Spleen (tissue), 11 donors: ENCODE data around the gene PIBF1. TPM values are rescaled to one million over a fixed set of nuclear protein-coding genes. Genes with fewer than 3 reads are reported as not detected.

Experiments
- DNase-seq: peaks from one replicate; pipeline ENCODE4 v3.0.0-alpha.2; 2020
- H3K27ac ChIP-seq, 8 donors: fragments of 200-600 bp; sonication (generic) in 7 of 8; 1 replicate in 4 of 8; 2 replicates in 4 of 8; pipeline versions ENCODE4 v1.5.0 to v1.8.0; 2016 to 2021; ENCODE audit warnings: inconsistent platforms in 4 of 8, mild to moderate bottlenecking in 4 of 8, moderate library complexity in 1 of 8
- H3K27me3 ChIP-seq, 7 donors: fragments of 200-600 bp; sonication (generic) in 6 of 7; replicated peaks in 1 of 7; 1 replicate in 4 of 7; 2 replicates in 3 of 7; pipeline versions ENCODE4 v1.5.0 to v1.8.0; 2016 to 2021; ENCODE audit warnings: inconsistent platforms in 3 of 7, mild to moderate bottlenecking in 1 of 7
- H3K36me3 ChIP-seq, 6 donors: fragments of 200-600 bp; sonication (generic) in 5 of 6; 1 replicate in 4 of 6; 2 replicates in 2 of 6; pipeline versions ENCODE4 v1.5.0 to v1.8.0; 2016 to 2021; ENCODE audit warnings: inconsistent platforms in 2 of 6
- H3K4me1 ChIP-seq, 6 donors: fragments of 200-600 bp; sonication (generic) in 5 of 6; 1 replicate in 3 of 6; 2 replicates in 3 of 6; pipeline versions ENCODE4 v1.5.0 to v1.8.0; 2016 to 2021; ENCODE audit warnings: inconsistent platforms in 3 of 6
- H3K4me3 ChIP-seq, 8 donors: fragments of 200-600 bp; sonication (generic) in 7 of 8; 1 replicate in 4 of 8; 2 replicates in 4 of 8; pipeline versions ENCODE4 v1.5.0 to v1.8.0; 2016 to 2021; ENCODE audit warnings: inconsistent platforms in 4 of 8, mild to moderate bottlenecking in 4 of 8, moderate library complexity in 2 of 8
- H3K9me3 ChIP-seq, 8 donors: fragments of 200-600 bp; sonication (generic) in 7 of 8; 1 replicate in 4 of 8; 2 replicates in 4 of 8; pipeline versions ENCODE4 v1.5.0 to v1.8.0; 2016 to 2021; ENCODE audit warnings: inconsistent platforms in 4 of 8
- POLR2A ChIP-seq, 3 donors: fragments of 450-650 bp; IDR thresholded peaks; one replicate each; pipeline ENCODE4 v1.5.1; 2017; ENCODE audit warnings: antibody characterized with exemption in 3 of 3, mild to moderate bottlenecking in 1 of 3
- POLR2AphosphoS5 ChIP-seq, 3 donors: sonication (generic); formaldehyde crosslinking; IDR thresholded peaks; one replicate each; pipeline ENCODE4 v1.5.1; 2017; ENCODE audit warnings: antibody characterized with exemption in 3 of 3
- WGBS, 5 donors: extraction: QIAGEN DNeasy Blood & Tissue Kit in 3 of 5; methylation state at CpG; one replicate each; pipeline versions ENCODE4 v1.1.5 to v1.1.7; 2013 to 2018; 5-methylcytosine and 5-hydroxymethylcytosine counted together
- intact Hi-C: fragments of 100-400 bp; cut with DNase I; formaldehyde crosslinking; loops from one replicate; pipeline ENCODE4 v1.15.0; 2023; ENCODE audit warnings: low total_unique reads
- polyA plus RNA-seq, 3 donors: library from polyadenylated mRNA; stranded (reverse); fragments of 200-250 nt; gene quantifications; one replicate each; pipeline ENCODE4 v1.2.1, GENCODE V29; 2013
- small RNA-seq, 4 donors: library from RNA; depleted of rRNA; stranded (forward); fragments of <200 nt; gene quantifications; one replicate each; pipeline ENCODE3, GENCODE V24; 2016
- total RNA-seq, 7 donors: library from RNA; depleted of rRNA in 3 of 7; stranded (reverse); fragments of >200 nt in 3 of 7; fragmentation: NEBNext Ultra II Directional in 4 of 7; extraction: Animal tissue kit (Norgen Biotek cat#: 25700) in 4 of 7; gene quantifications; one replicate each; pipeline versions ENCODE4 v1.1.0 to v1.2.1, GENCODE V29; 2016 to 2021
- TF ChIP-seq, protein P1 (sequence below), 11 experiments: fragments of 200-600 bp in 7 of 11; fragments of 450-650 bp in 4 of 11; sonication (generic) in 4 of 11; IDR thresholded peaks in 8 of 11; conservative IDR thresholded peaks in 3 of 11; 1 replicate in 7 of 11; 2 replicates in 4 of 11; pipeline versions ENCODE4 v1.4.0 to v1.8.0; 2016 to 2021; ENCODE audit warnings: antibody characterized with exemption in 11 of 11, inconsistent platforms in 4 of 11, mild to moderate bottlenecking in 1 of 11
- donor health status: healthy with polysubstance abuse.
- donor health status: DM: no; HTN: no; CAD: no; lungs with moderate emphysema.
- donor health status: DM: no; HTN: no; CAD: no.
- donor health status: Bipolar disorder and iron deficiency.
- donor health status: healthy.
- donor health status: DM: no; HTN: no; CAD: no.
- donor health status: DM: yes; HTN: yes; CAD: no.

The PIBF1 gene
- total and polyA plus RNA-seq, 10 donors: 11.0 to 35.6 (median 27.9) TPM

GRCh38 chr13:73063166-73063565 lies 281.2 kb downstream of the PIBF1 start:
- WGBS, 5 donors: 84 to 95% (median 91%) methylated on average over 3 of the region's 3 CpGs
- H3K36me3 ChIP-seq: peaks cover 0 to 32% (median 0%) of the 10 kb centered on the region in 6 donors
- no peak for TF ChIP-seq POLR2A (IDR thresholded peaks at IDR 0.05)
- TF ChIP-seq POLR2AphosphoS5 (IDR thresholded peaks at IDR 0.05): no peak
- TF ChIP-seq, protein P1, sequence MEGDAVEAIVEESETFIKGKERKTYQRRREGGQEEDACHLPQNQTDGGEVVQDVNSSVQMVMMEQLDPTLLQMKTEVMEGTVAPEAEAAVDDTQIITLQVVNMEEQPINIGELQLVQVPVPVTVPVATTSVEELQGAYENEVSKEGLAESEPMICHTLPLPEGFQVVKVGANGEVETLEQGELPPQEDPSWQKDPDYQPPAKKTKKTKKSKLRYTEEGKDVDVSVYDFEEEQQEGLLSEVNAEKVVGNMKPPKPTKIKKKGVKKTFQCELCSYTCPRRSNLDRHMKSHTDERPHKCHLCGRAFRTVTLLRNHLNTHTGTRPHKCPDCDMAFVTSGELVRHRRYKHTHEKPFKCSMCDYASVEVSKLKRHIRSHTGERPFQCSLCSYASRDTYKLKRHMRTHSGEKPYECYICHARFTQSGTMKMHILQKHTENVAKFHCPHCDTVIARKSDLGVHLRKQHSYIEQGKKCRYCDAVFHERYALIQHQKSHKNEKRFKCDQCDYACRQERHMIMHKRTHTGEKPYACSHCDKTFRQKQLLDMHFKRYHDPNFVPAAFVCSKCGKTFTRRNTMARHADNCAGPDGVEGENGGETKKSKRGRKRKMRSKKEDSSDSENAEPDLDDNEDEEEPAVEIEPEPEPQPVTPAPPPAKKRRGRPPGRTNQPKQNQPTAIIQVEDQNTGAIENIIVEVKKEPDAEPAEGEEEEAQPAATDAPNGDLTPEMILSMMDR (IDR thresholded peaks at IDR 0.05 in 8 of 11, conservative IDR thresholded peaks at IDR 0.05 in 3 of 11): no peak
- no peak for DNase-seq
- H3K4me3 ChIP-seq: no peak overlapping the region
- H3K27ac ChIP-seq: no peak overlapping the region
- H3K9me3 ChIP-seq: no peaks in the 10 kb centered on the region
- H3K27me3 ChIP-seq: peaks cover 0 to 25% (median 0%) of the 10 kb centered on the region in 7 donors
- intact Hi-C loops: no loop called here
- H3K4me1 ChIP-seq: peaks cover 4 to 33% (median 18%) of the 10 kb centered on the region in 6 donors

DNA sequence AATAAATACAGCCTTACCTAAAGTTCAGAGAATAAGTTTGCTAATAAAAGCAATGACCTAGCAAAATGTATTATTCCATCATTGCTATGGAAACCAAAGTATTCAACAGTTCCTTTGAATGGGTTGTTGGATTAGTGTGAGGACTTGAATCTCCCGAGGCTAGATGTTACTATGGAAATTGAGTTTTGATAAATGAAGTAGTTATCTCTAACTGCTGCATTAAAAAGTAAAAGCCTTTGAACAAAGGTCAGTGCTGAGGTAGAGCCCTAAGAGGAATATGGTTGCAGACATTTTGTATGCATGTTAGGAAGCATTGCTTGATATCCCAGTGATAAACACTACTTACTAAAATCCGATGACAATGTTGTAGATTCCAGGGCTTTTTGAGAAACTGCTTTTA lies 283.1 kb downstream of the PIBF1 start:
- Histone ChIP-seq H3K27me3 (peaks cover 0 to 8% (median 0%) of the 10 kb centered on the region in 7 donors), H3K4me1 (peaks cover under 1 to 15% (median 7%) of the 10 kb centered on the region in 6 donors), H3K9me3 (no peaks in the 10 kb centered on the region), H3K4me3 (no peak overlapping the region), H3K36me3 (peaks cover 0 to 36% (median 0%) of the 10 kb centered on the region in 6 donors), H3K27ac (no peak overlapping the region)
- intact Hi-C loops: no loop called here
- 72 to 80% (median 74%) methylated on average over 2 of the region's 2 CpGs for WGBS, 5 donors
- TF ChIP-seq POLR2A (IDR thresholded peaks at IDR 0.05) (no peak), POLR2AphosphoS5 (IDR thresholded peaks at IDR 0.05) (no peak)
- TF ChIP-seq, protein P1 (IDR thresholded peaks at IDR 0.05 in 8 of 11, conservative IDR thresholded peaks at IDR 0.05 in 3 of 11): no peak
- DNase-seq: no peak

DNA sequence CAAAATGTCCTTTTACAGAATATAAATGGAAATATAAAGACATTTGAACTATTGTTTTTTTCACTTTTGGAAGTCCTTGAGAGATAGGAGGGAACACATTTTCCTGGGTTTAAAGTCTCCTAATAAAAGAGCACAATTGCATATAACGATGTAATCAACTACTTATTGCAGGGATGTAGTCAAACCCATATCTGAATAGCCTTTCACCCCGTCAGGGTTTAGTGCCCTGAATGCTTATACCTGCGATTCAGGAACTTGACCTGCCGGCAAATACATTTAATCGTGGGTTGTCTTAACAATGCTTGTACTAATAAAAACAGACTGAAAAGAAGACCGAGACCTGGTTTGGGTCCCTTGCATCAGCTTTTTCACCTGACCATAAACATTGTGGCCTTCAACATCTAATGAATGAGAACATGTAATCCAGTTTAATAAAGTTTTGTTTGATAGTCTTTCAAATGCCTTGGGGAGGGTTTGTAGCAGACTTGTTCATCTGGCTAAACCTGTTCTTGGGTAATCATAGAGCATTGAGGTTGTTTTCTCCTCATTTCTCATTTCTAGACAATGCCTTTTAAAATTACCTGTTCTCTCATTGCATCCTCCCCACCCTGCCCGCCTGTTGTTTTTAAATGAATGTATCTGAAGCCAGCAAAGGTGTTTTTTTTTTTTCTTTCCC lies 283.9 kb downstream of the PIBF1 start:
- Histone ChIP-seq H3K9me3 (no peaks in the 10 kb centered on the region), H3K27me3 (no peaks in the 10 kb centered on the region), H3K36me3 (peaks cover 0 to 36% (median 0%) of the 10 kb centered on the region in 6 donors), H3K4me3 (no peak overlapping the region), H3K27ac (no peak overlapping the region), H3K4me1 (peaks cover 0 to 8% (median under 1%) of the 10 kb centered on the region in 6 donors)
- no peak for DNase-seq
- TF ChIP-seq POLR2AphosphoS5 (IDR thresholded peaks at IDR 0.05) (no peak), POLR2A (IDR thresholded peaks at IDR 0.05) (no peak)
- TF ChIP-seq, protein P1 (IDR thresholded peaks at IDR 0.05 in 8 of 11, conservative IDR thresholded peaks at IDR 0.05 in 3 of 11): no peak
- intact Hi-C loops: no loop called here
- WGBS, 5 donors: 91 to 94% (median 93%) methylated on average over 7 of the region's 7 CpGs

Small RNA genes within 50 kb of the gene (small RNA-seq; reads per million reads assigned to genes)
- 0 reads per million in 4 donors for gene RNU6-79P

Other genes starting within 250 kb of the PIBF1 start
- 1 to 10 TPM; 6.8 to 7.9 (median 7.3) TPM for gene MZT1, start 54.5 kb upstream of the PIBF1 start, total RNA-seq
- gene MZT1, start 54.5 kb upstream of the PIBF1 start, polyA plus RNA-seq: 10 to 100 TPM in 2 of 3 donors, 1 to 10 TPM in 1; 9.6 to 14.2 (median 12.6) TPM
- 10 to 100 TPM in 1 of 7 donors, 1 to 10 TPM in 6; 4.4 to 15.1 (median 5.3) TPM for gene BORA, start 54.2 kb upstream of the PIBF1 start, total RNA-seq
- 1 to 10 TPM; 4.7 to 5.1 (median 4.7) TPM for gene BORA, start 54.2 kb upstream of the PIBF1 start, polyA plus RNA-seq
- 10 to 100 TPM; 28.0 to 33.6 (median 28.5) TPM for gene DIS3, start 233 bp upstream of the PIBF1 start, total RNA-seq
- gene DIS3, start 233 bp upstream of the PIBF1 start, polyA plus RNA-seq: 10 to 100 TPM in 1 of 3 donors, 1 to 10 TPM in 2; 9.1 to 10.3 (median 9.4) TPM